Tibial nerve (tissue), 4 donors: ENCODE results near the gene FOXD2.

ENCODE experiments used
- CTCF ChIP-seq, 5 experiments: fragments of 200-600 bp in 3 of 5; fragments of 450-650 bp in 2 of 5; sonication (generic) in 3 of 5; IDR thresholded peaks; one replicate each; pipeline ENCODE4 v1.5.1; 2016 to 2019; ENCODE audit warnings: antibody characterized with exemption in 5 of 5, mild to moderate bottlenecking in 3 of 5, moderate library complexity in 2 of 5
- EP300 ChIP-seq, 2 donors: sonication (generic); formaldehyde crosslinking; IDR thresholded peaks; one replicate each; pipeline ENCODE4 v1.6.1; 2017; ENCODE audit warnings: antibody characterized with exemption in 2 of 2, mild to moderate bottlenecking in 1 of 2
- POLR2A ChIP-seq, 2 donors: fragments of 450-650 bp; IDR thresholded peaks; one replicate each; pipeline ENCODE4 v1.6.1; 2017; ENCODE audit warnings: antibody characterized with exemption in 2 of 2, mild to moderate bottlenecking in 2 of 2, moderate library complexity in 2 of 2

- TF ChIP-seq EP300 (IDR thresholded peaks at IDR 0.05) = no peak
- TF ChIP-seq POLR2A (IDR thresholded peaks at IDR 0.05) = no peak
- no peak for TF ChIP-seq CTCF (IDR thresholded peaks at IDR 0.05)
Measured at GRCh38 chr1:47410068-47410455, 27.8 kb upstream of the FOXD2 start.
